ENCODE measurements around the gene INTS7.

The INTS7 gene

GRCh38 chr1:211901945-211902344 lies 133.4 kb downstream of the INTS7 start:
- no peak for DNase-seq

GRCh38 chr1:211900441-211900840 lies 134.9 kb downstream of the INTS7 start:
- DNase-seq, result no peak

- no peak for DNase-seq
Measured at GRCh38 chr1:211896958-211897357, 138.4 kb downstream of the INTS7 start.

GRCh38 chr1:211895126-211895759 lies 140.1 kb downstream of the INTS7 start:
- no peak for DNase-seq

DNA sequence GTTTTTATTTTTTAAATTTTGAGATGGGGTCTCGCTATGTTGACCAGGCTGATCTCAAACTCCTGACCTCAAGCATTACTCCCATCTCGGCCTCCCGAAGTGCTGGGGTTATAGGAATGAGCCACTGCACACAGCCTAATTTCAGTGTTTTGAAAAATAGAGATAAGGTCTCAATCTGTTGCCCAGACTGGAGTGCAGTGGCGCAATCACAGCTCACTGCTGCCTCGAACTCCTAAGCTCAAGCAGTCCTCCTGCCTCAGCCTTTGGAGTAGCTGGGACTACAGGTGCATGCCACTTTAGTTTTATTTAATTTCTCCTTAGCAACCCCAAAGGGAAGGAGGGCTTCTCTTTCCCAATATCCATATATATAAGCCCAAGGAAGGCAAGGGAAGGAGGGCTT lies 141.0 kb downstream of the INTS7 start:
- no peak for DNase-seq

- DNase-seq, result no peak
Measured at GRCh38 chr1:211893260-211893659, 142.1 kb downstream of the INTS7 start.

- DNase-seq, result no peak
Measured at GRCh38 chr1:211892577-211892976, 142.8 kb downstream of the INTS7 start.

DNA sequence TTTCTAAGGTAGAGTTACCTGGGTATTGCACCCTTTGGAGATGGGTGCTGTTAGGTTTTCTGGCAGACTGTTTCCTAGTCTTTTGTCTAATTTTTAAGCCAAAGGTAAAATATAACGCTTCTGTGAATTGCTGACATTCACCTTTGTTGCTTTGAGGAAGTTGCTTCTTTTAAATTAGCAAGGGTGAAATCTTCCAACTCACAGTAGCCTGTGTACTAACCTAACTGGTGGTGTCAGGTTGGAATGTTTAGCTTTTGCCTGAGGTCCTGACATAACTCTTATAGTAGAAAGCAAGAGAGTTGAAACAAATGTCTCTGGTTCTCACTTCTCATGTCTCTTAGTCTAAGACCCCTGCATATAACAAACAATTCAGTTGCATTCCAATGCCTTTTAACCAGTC lies 143.6 kb downstream of the INTS7 start:
- DNase-seq, result no peak

Measured in activated effector memory CD4-positive, alpha-beta T cell treated with Interleukin-2 at 50 U/mL for 16 hours (primary cell).